Ectodermal cell (in vitro differentiated cells): ENCODE data around the gene RIPOR3.

ENCODE experiments used
- H3K27ac ChIP-seq: 2 replicates; pipeline ENCODE4 v1.7.0; 2013; ENCODE audit warnings: mild to moderate bottlenecking, low read depth, low read length; ENCODE audit not compliant: insufficient read depth, poor library complexity, severe bottlenecking
- H3K27me3 ChIP-seq: 2 replicates; pipeline ENCODE4 v1.7.0; 2013; ENCODE audit warnings: mild to moderate bottlenecking, low read length; ENCODE audit not compliant: insufficient read depth, control insufficient read depth, poor library complexity, severe bottlenecking
- H3K36me3 ChIP-seq: one replicate; pipeline ENCODE4 v1.7.0; 2013; ENCODE audit warnings: low read length; ENCODE audit not compliant: control insufficient read depth, insufficient read depth
- H3K4me1 ChIP-seq: one replicate; pipeline ENCODE4 v1.7.0; 2013; ENCODE audit warnings: low read length; ENCODE audit not compliant: control insufficient read depth, insufficient read depth
- H3K4me3 ChIP-seq: 2 replicates; pipeline ENCODE4 v1.7.0; 2013; ENCODE audit warnings: low read depth, low read length, control low read depth; ENCODE audit not compliant: insufficient read depth
- H3K9me3 ChIP-seq: 2 replicates; pipeline ENCODE4 v1.7.0; 2013; ENCODE audit warnings: mild to moderate bottlenecking, low read length, moderate library complexity; ENCODE audit not compliant: control insufficient read depth
- WGBS, 2 experiments: methylation state at CpG; one replicate each; pipeline ENCODE4 v1.1.7; 2013; ENCODE audit warnings: missing lambda C conversion rate in 2 of 2; 5-methylcytosine and 5-hydroxymethylcytosine counted together

Gene RIPOR3

GRCh38 chr20:50595988-50596693 lies 95.2 kb downstream of the RIPOR3 start:
- Histone ChIP-seq H3K27me3 (no peaks in the 10 kb centered on the region), H3K36me3 (no peaks in the 10 kb centered on the region), H3K4me1 (peaks cover 5% of the 10 kb centered on the region), H3K27ac (no peak overlapping the region), H3K4me3 (no peak overlapping the region), H3K9me3 (no peaks in the 10 kb centered on the region)
- 72 to 77% methylated on average over 15 of the region's 15 CpGs for WGBS, 2 experiments

GRCh38 chr20:50595433-50595895 lies 95.9 kb downstream of the RIPOR3 start:
- no peaks in the 10 kb centered on the region for H3K27me3 ChIP-seq
- no peaks in the 10 kb centered on the region for H3K9me3 ChIP-seq
- no peak overlapping the region for H3K4me3 ChIP-seq
- WGBS, 2 experiments: 86 to 90% methylated on average over 6 of the region's 6 CpGs
- H3K4me1 ChIP-seq: peaks cover 5% of the 10 kb centered on the region
- H3K36me3 ChIP-seq: no peaks in the 10 kb centered on the region
- H3K27ac ChIP-seq: no peak overlapping the region

GRCh38 chr20:50594591-50595432 lies 96.5 kb downstream of the RIPOR3 start:
- Histone ChIP-seq H3K27ac (no peak overlapping the region), H3K36me3 (no peaks in the 10 kb centered on the region), H3K4me1 (peaks cover 5% of the 10 kb centered on the region), H3K9me3 (no peaks in the 10 kb centered on the region), H3K27me3 (no peaks in the 10 kb centered on the region), H3K4me3 (no peak overlapping the region)
- 71 to 72% methylated on average over 19 of the region's 19 CpGs for WGBS, 2 experiments

- Histone ChIP-seq H3K4me1 (peaks cover 5% of the 10 kb centered on the region), H3K27ac (no peak overlapping the region), H3K36me3 (no peaks in the 10 kb centered on the region), H3K27me3 (no peaks in the 10 kb centered on the region), H3K4me3 (no peak overlapping the region), H3K9me3 (no peaks in the 10 kb centered on the region)
- 87 to 89% methylated on average over 11 of the region's 11 CpGs for WGBS, 2 experiments
These were observed 97.1 kb downstream of the RIPOR3 start for GRCh38 chr20:50594231-50594590.

- WGBS, 2 experiments: 90 to 94% methylated on average over 9 of the region's 9 CpGs
- Histone ChIP-seq H3K9me3 (no peaks in the 10 kb centered on the region), H3K36me3 (no peaks in the 10 kb centered on the region), H3K4me3 (no peak overlapping the region), H3K27me3 (no peaks in the 10 kb centered on the region), H3K27ac (no peak overlapping the region), H3K4me1 (peaks cover 5% of the 10 kb centered on the region)
These were observed 98.4 kb downstream of the RIPOR3 start for GRCh38 chr20:50593005-50593335.

- no peak overlapping the region for H3K27ac ChIP-seq
- peaks cover 5% of the 10 kb centered on the region for H3K4me1 ChIP-seq
- no peaks in the 10 kb centered on the region for H3K9me3 ChIP-seq
- no peaks in the 10 kb centered on the region for H3K27me3 ChIP-seq
- H3K4me3 ChIP-seq: no peak overlapping the region
- no peaks in the 10 kb centered on the region for H3K36me3 ChIP-seq
- WGBS, 2 experiments: 94 to 95% methylated on average over 19 of the region's 19 CpGs
These were observed 98.9 kb downstream of the RIPOR3 start for GRCh38 chr20:50592282-50593004.

- Histone ChIP-seq H3K27ac (no peak overlapping the region), H3K27me3 (no peaks in the 10 kb centered on the region), H3K36me3 (no peaks in the 10 kb centered on the region), H3K4me1 (peaks cover 5% of the 10 kb centered on the region), H3K9me3 (no peaks in the 10 kb centered on the region), H3K4me3 (no peak overlapping the region)
- WGBS, 2 experiments: 95 to 97% methylated on average over 5 of the region's 5 CpGs
These were observed 100.0 kb downstream of the RIPOR3 start for GRCh38 chr20:50591233-50591852.

GRCh38 chr20:50590348-50590664 lies 101.0 kb downstream of the RIPOR3 start:
- H3K4me1 ChIP-seq: no peaks in the 10 kb centered on the region
- 95 to 96% methylated on average over 11 of the region's 11 CpGs for WGBS, 2 experiments
- H3K36me3 ChIP-seq: peaks cover under 1% of the 10 kb centered on the region
- H3K27ac ChIP-seq: no peak overlapping the region
- no peaks in the 10 kb centered on the region for H3K27me3 ChIP-seq
- H3K4me3 ChIP-seq: no peak overlapping the region
- H3K9me3 ChIP-seq: no peaks in the 10 kb centered on the region

GRCh38 chr20:50589548-50590347 lies 101.6 kb downstream of the RIPOR3 start:
- H3K9me3 ChIP-seq: no peaks in the 10 kb centered on the region
- H3K4me3 ChIP-seq: no peak overlapping the region
- peaks cover 6% of the 10 kb centered on the region for H3K36me3 ChIP-seq
- WGBS, 2 experiments: 96% methylated on average over 20 of the region's 20 CpGs
- H3K27ac ChIP-seq: no peak overlapping the region
- no peaks in the 10 kb centered on the region for H3K27me3 ChIP-seq
- no peaks in the 10 kb centered on the region for H3K4me1 ChIP-seq
